Measurements from ENCODE around the gene DYNLL1. TPM values are rescaled to one million over a fixed set of nuclear protein-coding genes. Genes with fewer than 3 reads are reported as not detected.

The DYNLL1 gene
- polyA plus RNA-seq, 2 of the 4 experiments (the other 2 are of a cell fraction): 735 to 744 TPM

GRCh38 chr12:120465756-120466155, 30.2 kb upstream of the DYNLL1 start:
- Histone ChIP-seq H3K4me3 (no peak overlapping the region), H3K9me3 (no peaks in the 10 kb centered on the region), H3K27ac (no peak overlapping the region), H3K4me2 (no peak overlapping the region), H3K4me1 (peaks cover 29% of the 10 kb centered on the region; the same call in 2 of the 3 replicates)
- TF ChIP-seq HOXB5 (CRISPR knock-in tag; IDR thresholded peaks at IDR 0.05) (no peak), E2F6 (IDR thresholded peaks at IDR 0.05; ENCODE audit: borderline replicate concordance, low read depth) (no peak), ELK1 (IDR thresholded peaks at IDR 0.05; ENCODE audit: low read depth, low read length) (no peak), ZNF302 (CRISPR knock-in tag; IDR thresholded peaks at IDR 0.05) (no peak), NFE2L2 (conservative IDR thresholded peaks at IDR 0.05; ENCODE audit: low read length) (no peak), GATA3 (IDR thresholded peaks at IDR 0.05; ENCODE audit: borderline replicate concordance) (no peak), HOXA7 (CRISPR knock-in tag; IDR thresholded peaks at IDR 0.05) (no peak), EHF (CRISPR knock-in tag; IDR thresholded peaks at IDR 0.05) (no peak), ESRRA (IDR thresholded peaks at IDR 0.05; ENCODE audit: borderline replicate concordance, low read length) (no peak), HOXB13 (CRISPR knock-in tag; IDR thresholded peaks at IDR 0.05; ENCODE audit: low read depth) (no peak), RARB (CRISPR knock-in tag; IDR thresholded peaks at IDR 0.05) (no peak), HMGXB4 (CRISPR knock-in tag; IDR thresholded peaks at IDR 0.05; ENCODE audit: borderline replicate concordance) (no peak), POLR2A (IDR thresholded peaks at IDR 0.05; ENCODE audit: low read length) (no peak), FOXS1 (CRISPR knock-in tag; IDR thresholded peaks at IDR 0.05) (no peak), RCOR1 (IDR thresholded peaks at IDR 0.05; ENCODE audit: low read depth, low read length) (no peak)
- POLR2A ChIA-PET: no interaction called here
- CTCF ChIA-PET: interaction anchor here (0.6 to 11.1 kb wide), 16 partner anchors 11 to 189 kb away, joined by 3 to 167 read pairs (median 5); partner anchors contain the start of genes COX6A1, DYNLL1, GATC and TRIAP1
- WGBS (ENCODE audit: missing lambda C conversion rate): 43% methylated on average over 5 of the region's 5 CpGs
- FAIRE-seq (no peak), ATAC-seq (no peak), DNase-seq (ENCODE audit: low read depth in 1 of 2, low spot score in 1 of 2) (no peak)

- Histone ChIP-seq H3K4me3 (no peak overlapping the region), H3K4me2 (no peak overlapping the region), H3K4me1 (peaks cover 29% of the 10 kb centered on the region; the same call in 2 of the 3 replicates), H3K27ac (no peak overlapping the region), H3K9me3 (no peaks in the 10 kb centered on the region)
- WGBS (ENCODE audit: missing lambda C conversion rate): 62% methylated on average over 8 of the region's 8 CpGs
- peak; percentile 60 for TF ChIP-seq CTCF (IDR thresholded peaks at IDR 0.05)
- TF ChIP-seq ZNF302 (CRISPR knock-in tag; IDR thresholded peaks at IDR 0.05): no peak
- no peak for TF ChIP-seq REST (IDR thresholded peaks at IDR 0.05)
- no peak for TF ChIP-seq ESRRA (IDR thresholded peaks at IDR 0.05; ENCODE audit: borderline replicate concordance, low read length)
- TF ChIP-seq RAD21 (conservative IDR thresholded peaks at IDR 0.05 in 1 of 2, IDR thresholded peaks at IDR 0.05 in 1 of 2): peak; percentile 56 to 57
- TF ChIP-seq RCOR1 (IDR thresholded peaks at IDR 0.05; ENCODE audit: low read depth, low read length): no peak
- TF ChIP-seq SMC3 (IDR thresholded peaks at IDR 0.05): peak; percentile 37; the same call in 1 of the 3 replicates
- POLR2A ChIA-PET: interaction anchor here (1.7 kb wide), 1 partner anchor 266 kb away, joined by 3 read pairs; the partner anchor contains the start of gene RPLP0
- FAIRE-seq (no peak), ATAC-seq (peak; percentile 36 to 66; a peak in 3 of 6 replicates), DNase-seq (ENCODE audit: low read depth in 1 of 2, low spot score in 1 of 2) (peak in 1 of 2 experiments; percentile 64)
- CTCF ChIA-PET: interaction anchor here (0.6 to 11.1 kb wide), 31 partner anchors 12 to 505 kb away, joined by 3 to 167 read pairs (median 4); partner anchors contain the start of genes COX6A1, DYNLL1, GATC and PLA2G1B
Measured at GRCh38 chr12:120466560-120467315, 29.2 kb upstream of the DYNLL1 start.

All from A549 (cell line).